ENCODE data around the gene SLC28A3. TPM values are rescaled to one million over a fixed set of nuclear protein-coding genes. Genes with fewer than 3 reads are reported as not detected.

SLC28A3 gene
- polyA plus RNA-seq, 1 experiment: 0.27 TPM

DNA sequence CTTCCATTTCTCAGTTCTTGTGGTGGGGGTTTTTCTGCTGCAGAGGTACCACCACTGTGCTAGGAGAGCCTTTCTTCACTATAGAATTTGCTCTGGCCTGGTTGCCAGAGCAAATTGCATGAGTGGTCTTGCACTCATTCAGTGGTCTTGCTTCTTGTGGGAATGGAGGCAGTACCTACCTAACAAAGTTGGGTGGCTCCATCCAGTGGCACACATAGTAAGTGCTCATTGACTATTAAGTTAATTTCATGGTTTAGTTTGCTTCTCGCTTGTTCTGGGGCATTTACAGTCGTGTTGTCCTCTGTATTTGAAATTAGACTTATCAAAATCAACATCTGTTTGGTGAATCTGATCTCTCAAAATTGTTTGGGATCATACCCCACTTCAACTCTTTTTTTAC lies 23.0 kb downstream of the SLC28A3 start:
- no peaks in the 10 kb centered on the region for H3K36me3 ChIP-seq (ENCODE audit: control insufficient read depth, insufficient read depth, low read length)
- no peak overlapping the region for H3K4me3 ChIP-seq (ENCODE audit: low read depth, low read length)
- ChIA-PET POLR2A (no interaction called here), CTCF (interaction anchor here (5.3 kb wide), 1 partner anchor 381 kb away, joined by 42 read pairs; no protein-coding TSS in a partner anchor)
- TF ChIP-seq, protein P1, sequence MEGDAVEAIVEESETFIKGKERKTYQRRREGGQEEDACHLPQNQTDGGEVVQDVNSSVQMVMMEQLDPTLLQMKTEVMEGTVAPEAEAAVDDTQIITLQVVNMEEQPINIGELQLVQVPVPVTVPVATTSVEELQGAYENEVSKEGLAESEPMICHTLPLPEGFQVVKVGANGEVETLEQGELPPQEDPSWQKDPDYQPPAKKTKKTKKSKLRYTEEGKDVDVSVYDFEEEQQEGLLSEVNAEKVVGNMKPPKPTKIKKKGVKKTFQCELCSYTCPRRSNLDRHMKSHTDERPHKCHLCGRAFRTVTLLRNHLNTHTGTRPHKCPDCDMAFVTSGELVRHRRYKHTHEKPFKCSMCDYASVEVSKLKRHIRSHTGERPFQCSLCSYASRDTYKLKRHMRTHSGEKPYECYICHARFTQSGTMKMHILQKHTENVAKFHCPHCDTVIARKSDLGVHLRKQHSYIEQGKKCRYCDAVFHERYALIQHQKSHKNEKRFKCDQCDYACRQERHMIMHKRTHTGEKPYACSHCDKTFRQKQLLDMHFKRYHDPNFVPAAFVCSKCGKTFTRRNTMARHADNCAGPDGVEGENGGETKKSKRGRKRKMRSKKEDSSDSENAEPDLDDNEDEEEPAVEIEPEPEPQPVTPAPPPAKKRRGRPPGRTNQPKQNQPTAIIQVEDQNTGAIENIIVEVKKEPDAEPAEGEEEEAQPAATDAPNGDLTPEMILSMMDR (IDR thresholded peaks at IDR 0.05; ENCODE audit: insufficient read depth, low read depth, low read length): no peak
- DNase-seq (ENCODE audit: low read depth): no peak
- no peaks in the 10 kb centered on the region for H3K27me3 ChIP-seq (ENCODE audit: control insufficient read depth, insufficient read depth, low read length)

DNA sequence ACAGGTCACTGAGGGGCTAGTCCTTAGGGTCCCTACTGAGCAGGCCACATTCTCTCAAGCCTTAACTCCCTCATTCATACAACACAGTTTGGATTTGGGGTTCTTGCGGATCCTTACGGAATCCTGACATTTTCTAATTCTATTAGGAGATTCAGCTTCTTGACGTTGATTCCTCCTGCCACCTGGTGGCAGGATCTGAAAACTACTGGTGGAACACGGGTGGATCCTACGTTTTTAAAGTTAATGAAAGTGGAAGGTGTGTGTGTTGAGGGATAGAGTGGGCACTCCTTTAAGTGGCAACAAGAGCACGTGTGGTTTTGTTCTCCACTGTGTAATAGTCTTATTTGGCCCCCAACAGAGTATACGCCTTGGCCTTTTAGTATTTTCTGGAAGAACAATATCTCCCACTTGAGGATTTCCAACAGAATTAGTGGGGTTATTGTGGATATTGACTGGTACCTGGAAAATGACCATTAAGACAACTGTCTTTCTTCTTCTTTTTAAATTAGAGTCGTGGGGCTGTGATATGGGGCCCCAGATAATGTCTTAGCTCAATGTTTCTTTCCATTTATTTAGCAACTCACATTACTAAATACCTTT lies 25.2 kb downstream of the SLC28A3 start:
- H3K36me3 ChIP-seq (ENCODE audit: control insufficient read depth, insufficient read depth, low read length): no peaks in the 10 kb centered on the region
- ChIA-PET POLR2A (no interaction called here), CTCF (interaction anchor here (0.6 to 5.3 kb wide), 22 partner anchors 9 to 394 kb away, joined by 3 to 42 read pairs (median 4); partner anchors contain the start of genes HNRNPK, KIF27 and RMI1)
- no peak overlapping the region for H3K4me3 ChIP-seq (ENCODE audit: low read depth, low read length)
- no peaks in the 10 kb centered on the region for H3K27me3 ChIP-seq (ENCODE audit: control insufficient read depth, insufficient read depth, low read length)
- no peak for DNase-seq (ENCODE audit: low read depth)
- TF ChIP-seq, protein P1 (IDR thresholded peaks at IDR 0.05; ENCODE audit: insufficient read depth, low read depth, low read length): peak; percentile 82

DNA sequence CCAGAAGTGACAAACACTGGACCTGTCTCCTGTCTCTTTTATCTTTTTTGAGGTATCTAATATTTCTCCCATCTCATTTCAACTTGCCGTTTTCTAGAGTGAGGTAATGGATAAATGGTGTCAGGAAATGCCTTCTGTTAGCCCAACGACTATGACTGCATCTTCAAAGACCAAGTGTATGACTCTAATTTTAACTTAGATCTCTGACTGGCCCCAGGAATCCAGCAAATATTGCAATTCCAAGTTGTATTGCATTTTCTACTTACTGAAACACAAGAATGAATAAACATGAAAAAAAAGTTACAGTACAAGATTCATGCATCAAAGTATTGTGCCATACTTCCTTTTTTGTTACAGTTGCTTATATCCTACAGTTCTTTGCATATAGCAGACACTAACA lies 26.3 kb downstream of the SLC28A3 start:
- ChIA-PET POLR2A (no interaction called here), CTCF (interaction anchor here (0.9 to 5.3 kb wide), 15 partner anchors 8 to 818 kb away, joined by 3 to 42 read pairs (median 6); partner anchors contain the start of genes HNRNPK and RMI1)
- H3K36me3 ChIP-seq (ENCODE audit: control insufficient read depth, insufficient read depth, low read length): no peaks in the 10 kb centered on the region
- TF ChIP-seq, protein P1 (IDR thresholded peaks at IDR 0.05; ENCODE audit: insufficient read depth, low read depth, low read length): no peak
- no peaks in the 10 kb centered on the region for H3K27me3 ChIP-seq (ENCODE audit: control insufficient read depth, insufficient read depth, low read length)
- H3K4me3 ChIP-seq (ENCODE audit: low read depth, low read length): no peak overlapping the region
- DNase-seq (ENCODE audit: low read depth): no peak

DNA sequence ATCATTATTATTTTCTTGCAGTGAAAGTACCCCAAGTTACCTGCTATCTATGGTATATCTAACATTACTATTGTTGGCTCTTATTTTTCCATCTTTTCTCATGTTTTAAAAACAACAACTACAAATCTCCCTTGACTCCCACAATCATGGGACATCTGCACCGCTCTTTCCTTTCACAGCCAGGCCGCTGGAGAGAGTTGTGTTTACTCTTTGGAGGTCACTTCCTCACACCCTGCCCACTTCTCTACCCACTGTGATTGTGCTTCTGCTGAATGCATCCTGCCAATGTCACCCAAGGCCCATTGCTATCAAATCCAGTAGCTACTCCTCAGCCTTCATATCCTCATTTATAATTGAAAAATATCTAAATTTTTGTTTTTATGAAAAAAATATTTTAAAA lies 29.7 kb downstream of the SLC28A3 start:
- TF ChIP-seq, protein P1 (IDR thresholded peaks at IDR 0.05; ENCODE audit: insufficient read depth, low read depth, low read length): no peak
- ChIA-PET CTCF (interaction anchor here (0.7 to 1.6 kb wide), 5 partner anchors 33 to 374 kb away, joined by 3 to 11 read pairs (median 3); no protein-coding TSS in a partner anchor), POLR2A (no interaction called here)
- Histone ChIP-seq H3K36me3 (ENCODE audit: control insufficient read depth, insufficient read depth, low read length) (no peaks in the 10 kb centered on the region), H3K4me3 (ENCODE audit: low read depth, low read length) (no peak overlapping the region), H3K27me3 (ENCODE audit: control insufficient read depth, insufficient read depth, low read length) (no peaks in the 10 kb centered on the region)
- DNase-seq (ENCODE audit: low read depth): no peak

DNA sequence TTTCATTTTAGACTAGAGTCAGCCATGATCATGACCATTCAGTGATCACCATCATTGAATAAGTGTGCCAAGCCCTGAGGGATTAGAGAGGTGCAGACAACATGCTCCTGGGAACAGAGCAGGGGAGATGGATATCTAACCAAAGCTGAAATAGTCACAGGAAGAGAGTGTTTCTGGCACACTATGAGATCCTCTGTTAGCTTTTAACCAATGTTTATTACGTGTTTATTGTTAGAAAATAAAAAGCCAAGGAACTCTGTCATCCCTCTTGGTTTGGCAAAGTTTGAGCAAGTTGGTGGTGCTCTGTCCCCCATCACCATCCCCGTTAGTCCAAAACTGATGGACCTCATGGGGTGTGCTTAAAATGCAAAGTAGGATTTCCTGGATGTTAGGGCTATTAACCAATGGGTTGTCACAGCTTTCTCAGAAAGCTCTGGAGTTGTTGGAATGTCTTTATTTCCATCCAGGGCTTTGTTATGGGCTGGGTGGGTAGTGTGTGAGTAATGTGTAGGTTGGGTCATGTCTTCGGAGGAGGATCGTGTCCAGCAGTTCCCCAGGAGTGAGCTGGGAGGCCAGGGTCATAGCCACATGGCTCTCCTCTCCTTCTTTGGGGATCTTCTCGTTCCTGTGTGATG lies 34.9 kb downstream of the SLC28A3 start:
- Histone ChIP-seq H3K4me3 (ENCODE audit: low read depth, low read length) (no peak overlapping the region), H3K27me3 (ENCODE audit: control insufficient read depth, insufficient read depth, low read length) (no peaks in the 10 kb centered on the region), H3K36me3 (ENCODE audit: control insufficient read depth, insufficient read depth, low read length) (no peaks in the 10 kb centered on the region)
- no peak for DNase-seq (ENCODE audit: low read depth)
- TF ChIP-seq, protein P1 (IDR thresholded peaks at IDR 0.05; ENCODE audit: insufficient read depth, low read depth, low read length): no peak
- ChIA-PET CTCF (interaction anchor here (0.6 to 2.9 kb wide), 4 partner anchors 9 to 17 kb away, joined by 3 to 10 read pairs (median 6); no protein-coding TSS in a partner anchor), POLR2A (no interaction called here)

Measured in BJ (cell line).